PC-9 (cell line): ENCODE data around the gene ANO9. TPM values are rescaled to one million over a fixed set of nuclear protein-coding genes. Genes with fewer than 3 reads are reported as not detected.

Source experiments
- BruUV-seq: library from RNA; stranded (reverse); fragments of 400-500 nt; replicated peaks from 2 replicates; lab custom pipeline; 2021; lab: Mats Ljungman, UMichigan
- CTCF ChIA-PET: fragments of 300-600 bp; sonication (Branson Sonifier 250); formaldehyde crosslinking; loops from one replicate; lab custom pipeline; 2022; ENCODE audit warnings: antibody characterized with exemption; lab: Charles Lee
- POLR2A ChIA-PET: fragments of 300-600 bp; sonication (Branson Sonifier 250); formaldehyde crosslinking; loops from one replicate; lab custom pipeline; 2022; ENCODE audit warnings: antibody characterized with exemption; ENCODE audit not compliant: unreplicated experiment; lab: Charles Lee
- DNase-seq, 2 experiments: peaks; one replicate each; pipeline versions ENCODE4 v3.0.0 to v3.0.0-alpha.2; 2015 to 2022; ENCODE audit warnings: mixed read lengths in 1 of 2
- H2AFZ ChIP-seq: fragments of 200-600 bp; sonication (generic); 2 replicates; pipeline ENCODE4 v1.8.1; 2017; ENCODE audit warnings: antibody characterized with exemption
- H3F3A ChIP-seq: fragments of 200-600 bp; sonication (generic); 2 replicates; pipeline ENCODE4 v1.8.1; 2017; ENCODE audit warnings: antibody characterized with exemption, mild to moderate bottlenecking, low read depth; ENCODE audit not compliant: insufficient read depth
- H3K27ac ChIP-seq: fragments of 200-600 bp; sonication (generic); 2 replicates; pipeline ENCODE4 v1.6.1; 2016; ENCODE audit warnings: mixed run types
- H3K27me3 ChIP-seq: fragments of 200-600 bp; sonication (generic); 2 replicates; pipeline ENCODE4 v1.6.1; 2016; ENCODE audit warnings: low read depth, mixed run types; ENCODE audit not compliant: insufficient read depth
- H3K36me3 ChIP-seq: fragments of 200-600 bp; sonication (generic); 2 replicates; pipeline ENCODE4 v1.6.1; 2016; ENCODE audit warnings: low read depth, mixed run types
- H3K4me1 ChIP-seq: fragments of 200-600 bp; sonication (generic); replicated peaks from 2 replicates; pipeline ENCODE4 v1.6.1; 2016; ENCODE audit warnings: mixed run types; ENCODE audit not compliant: insufficient read depth
- H3K4me2 ChIP-seq: fragments of 200-600 bp; sonication (generic); 2 replicates; pipeline ENCODE4 v1.6.1; 2017; ENCODE audit warnings: mixed run types
- H3K4me3 ChIP-seq: fragments of 200-600 bp; sonication (generic); 2 replicates; pipeline ENCODE4 v1.6.1; 2016; ENCODE audit warnings: mixed run types
- H3K79me2 ChIP-seq: fragments of 200-600 bp; sonication (generic); 2 replicates; pipeline ENCODE4 v1.6.1; 2017; ENCODE audit warnings: low read depth, mixed run types
- H3K9me2 ChIP-seq: fragments of 200-600 bp; sonication (generic); 2 replicates; pipeline ENCODE4 v1.8.1; 2017; ENCODE audit warnings: mild to moderate bottlenecking; ENCODE audit not compliant: insufficient read depth
- H3K9me3 ChIP-seq: fragments of 200-600 bp; sonication (generic); 2 replicates; pipeline ENCODE4 v1.8.1; 2016; ENCODE audit warnings: low read depth; ENCODE audit not compliant: insufficient read depth
- H4K20me1 ChIP-seq: fragments of 200-600 bp; sonication (generic); 2 replicates; pipeline ENCODE4 v1.8.1; 2017; ENCODE audit not compliant: insufficient read depth
- CTCF ChIP-seq: fragments of 200-600 bp; sonication (generic); conservative IDR thresholded peaks from 2 replicates; pipeline ENCODE4 v1.6.1; 2017; ENCODE audit warnings: mixed run types, antibody characterized with exemption, mild to moderate bottlenecking, moderate library complexity
- EZH2 ChIP-seq: fragments of 200-600 bp; sonication (generic); IDR thresholded peaks from 2 replicates; pipeline ENCODE4 v1.8.0; 2017; ENCODE audit warnings: antibody characterized with exemption, low read depth
- intact Hi-C: fragments of 100-400 bp; cut with micrococcal nuclease; formaldehyde crosslinking; loops from one replicate; pipeline ENCODE4 v1.10.0; 2022; ENCODE audit not compliant: unreplicated experiment
- total RNA-seq: library from RNA; stranded (reverse); gene quantifications from 2 replicates; pipeline ENCODE4 v1.2.3, GENCODE V29; 2021

Gene ANO9
- total RNA-seq, 1 experiment from 2014 or later, result 18.1 TPM

GRCh38 chr11:446891-447290 lies 5.1 kb upstream of the ANO9 start:
- H3K36me3 ChIP-seq, result no peaks in the 10 kb centered on the region
- no peak for TF ChIP-seq EZH2
- no peak for TF ChIP-seq CTCF
- H3K4me3 ChIP-seq, result no peak overlapping the region
- ChIA-PET CTCF (no interaction called here), POLR2A (no interaction called here)
- peaks cover 22% of the 10 kb centered on the region for H3K79me2 ChIP-seq
- H3K9me3 ChIP-seq, result no peaks in the 10 kb centered on the region
- H3F3A ChIP-seq, result peaks cover 9% of the 10 kb centered on the region; the same call in 1 of the 2 replicates
- no TSS peak for BruUV-seq
- H3K27me3 ChIP-seq, result no peaks in the 10 kb centered on the region
- 0 out of 2 replicates have a peak, but pooled peaks cover 5% of the 10 kb centered on the region for H3K4me1 ChIP-seq
- H3K27ac ChIP-seq, result no peak overlapping the region
- H4K20me1 ChIP-seq, result no peaks in the 10 kb centered on the region
- H2AFZ ChIP-seq, result no peak overlapping the region
- intact Hi-C loops, result loop anchor here (5.0 kb wide), 1 partner anchor 140 kb away; the partner anchor contains the start of gene IFITM2
- no peak for DNase-seq
- H3K4me2 ChIP-seq, result no peak overlapping the region
- no peaks in the 10 kb centered on the region for H3K9me2 ChIP-seq

- no TSS peak for BruUV-seq
- Histone ChIP-seq H3F3A (peaks cover 9% of the 10 kb centered on the region; the same call in 1 of the 2 replicates), H3K79me2 (peaks cover 13% of the 10 kb centered on the region; the same call in 1 of the 2 replicates), H2AFZ (no peak overlapping the region), H3K9me3 (no peaks in the 10 kb centered on the region), H3K4me1 (0 out of 2 replicates have a peak, but pooled peaks cover 5% of the 10 kb centered on the region), H4K20me1 (no peaks in the 10 kb centered on the region), H3K27ac (no peak overlapping the region), H3K36me3 (no peaks in the 10 kb centered on the region), H3K4me2 (no peak overlapping the region), H3K27me3 (no peaks in the 10 kb centered on the region), H3K4me3 (no peak overlapping the region), H3K9me2 (no peaks in the 10 kb centered on the region)
- intact Hi-C loops, result loop anchor here (5.0 kb wide), 1 partner anchor 139 kb away; the partner anchor contains the start of gene IFITM2
- no peak for DNase-seq
- CTCF ChIA-PET, result no interaction called here
- TF ChIP-seq EZH2 (no peak), CTCF (no peak)
- POLR2A ChIA-PET, result no interaction called here
Observed at GRCh38 chr11:445765-446588, 4.2 kb upstream of the ANO9 start.

- no peak for DNase-seq
- H3K36me3 ChIP-seq, result no peaks in the 10 kb centered on the region
- H3K4me1 ChIP-seq, result 0 out of 2 replicates have a peak, but pooled peaks cover 5% of the 10 kb centered on the region
- H3K27me3 ChIP-seq, result no peaks in the 10 kb centered on the region
- TF ChIP-seq EZH2 (no peak), CTCF (no peak)
- no peaks in the 10 kb centered on the region for H3K9me3 ChIP-seq
- POLR2A ChIA-PET, result interaction anchor here (0.7 kb wide), 1 partner anchor 75 kb away, joined by 4 read pairs; the partner anchor contains the start of gene B4GALNT4
- BruUV-seq, result no TSS peak
- H3K9me2 ChIP-seq, result no peaks in the 10 kb centered on the region
- intact Hi-C loops, result loop anchor here (5.0 kb wide), 1 partner anchor 137 kb away; the partner anchor contains the start of gene IFITM2
- H2AFZ ChIP-seq, result no peak overlapping the region
- H4K20me1 ChIP-seq, result no peaks in the 10 kb centered on the region
- CTCF ChIA-PET, result no interaction called here
- no peak overlapping the region for H3K4me3 ChIP-seq
- peaks cover 9% of the 10 kb centered on the region; the same call in 1 of the 2 replicates for H3F3A ChIP-seq
- no peak overlapping the region for H3K4me2 ChIP-seq
- 0 out of 2 replicates have a peak, but pooled peaks cover 5% of the 10 kb centered on the region for H3K79me2 ChIP-seq
- H3K27ac ChIP-seq, result no peak overlapping the region
Observed at GRCh38 chr11:444396-445144, 2.8 kb upstream of the ANO9 start.
